Retina (tissue), 1 donor: ENCODE data around the gene CCNE1.

Source experiments
- DNase-seq: peaks from one replicate; pipeline ENCODE4 v3.0.0-alpha.2; 2016

Gene CCNE1

GRCh38 chr19:29811125-29812079 lies at the start of gene CCNE1:
Gene CCNE1 (plus strand): TSS chr19:29811991. CDS start chr19:29812556, 565 bp downstream.
- peak; percentile 74 for DNase-seq

- no peak for DNase-seq
Observed at GRCh38 chr19:29763196-29763595, 48.6 kb upstream of the CCNE1 start.

GRCh38 chr19:29764361-29764760 lies 47.4 kb upstream of the CCNE1 start:
- no peak for DNase-seq

GRCh38 chr19:29766100-29766499 lies 45.7 kb upstream of the CCNE1 start:
- no peak for DNase-seq

GRCh38 chr19:29767039-29767735 lies 44.6 kb upstream of the CCNE1 start:
- DNase-seq = no peak

GRCh38 chr19:29768166-29768565 lies 43.6 kb upstream of the CCNE1 start:
- DNase-seq = no peak

GRCh38 chr19:29769997-29770396 lies 41.8 kb upstream of the CCNE1 start:
- no peak for DNase-seq

GRCh38 chr19:29770648-29771047 lies 41.1 kb upstream of the CCNE1 start:
- no peak for DNase-seq

- DNase-seq = peak; percentile 69
Observed at GRCh38 chr19:29771708-29772414, 39.9 kb upstream of the CCNE1 start.

- no peak for DNase-seq
Observed at GRCh38 chr19:29772696-29773095, 39.1 kb upstream of the CCNE1 start.

- no peak for DNase-seq
Observed at GRCh38 chr19:29773141-29773540, 38.6 kb upstream of the CCNE1 start.

GRCh38 chr19:29774126-29774525 lies 37.7 kb upstream of the CCNE1 start:
- DNase-seq = no peak

- no peak for DNase-seq
Observed at GRCh38 chr19:29777781-29778309, 33.9 kb upstream of the CCNE1 start.

- no peak for DNase-seq
Observed at GRCh38 chr19:29779921-29780320, 31.9 kb upstream of the CCNE1 start.

GRCh38 chr19:29781386-29782259 lies 30.2 kb upstream of the CCNE1 start:
- DNase-seq = no peak

GRCh38 chr19:29782260-29782580 lies 29.6 kb upstream of the CCNE1 start:
- DNase-seq = no peak

- DNase-seq = no peak
Observed at GRCh38 chr19:29783627-29784190, 28.1 kb upstream of the CCNE1 start.

- no peak for DNase-seq
Observed at GRCh38 chr19:29784598-29785223, 27.1 kb upstream of the CCNE1 start.

- no peak for DNase-seq
Observed at GRCh38 chr19:29785360-29785759, 26.4 kb upstream of the CCNE1 start.

GRCh38 chr19:29785955-29786589 lies 25.7 kb upstream of the CCNE1 start:
- no peak for DNase-seq

- DNase-seq = no peak
Observed at GRCh38 chr19:29787281-29787680, 24.5 kb upstream of the CCNE1 start.
